HG02759 (cell line): Measurements from ENCODE around the gene DCDC2.
"Not testable (repeated sequence)": the region's sequence is repeated elsewhere in the genome, so short reads cannot be mapped to it uniquely, and the experiment has no call there.

ENCODE experiments used
- ATAC-seq: cut with Tn5 transposase; IDR thresholded peaks from one replicate; pipeline ENCODE4 v1.9.1; 2021; ENCODE audit warnings: mild to moderate bottlenecking, moderate library complexity; ENCODE audit not compliant: unreplicated experiment

Gene DCDC2

GRCh38 chr6:24357336-24358218 is at the start of gene DCDC2:
Gene DCDC2 (minus strand): TSS chr6:24358059. CDS start chr6:24357750, 309 bp downstream.
- ATAC-seq: no peak

- no peak for ATAC-seq
Measured at GRCh38 chr6:24405262-24405661, 47.4 kb upstream of the DCDC2 start.

- no peak for ATAC-seq
Measured at GRCh38 chr6:24403501-24403824, 45.6 kb upstream of the DCDC2 start.

GRCh38 chr6:24402697-24403500 is 45.0 kb upstream of the DCDC2 start, which contains the start of gene MRS2:
Gene MRS2 (plus strand): TSS chr6:24402936. CDS start chr6:24403047, 111 bp downstream.
- peak; percentile 97 for ATAC-seq

DNA sequence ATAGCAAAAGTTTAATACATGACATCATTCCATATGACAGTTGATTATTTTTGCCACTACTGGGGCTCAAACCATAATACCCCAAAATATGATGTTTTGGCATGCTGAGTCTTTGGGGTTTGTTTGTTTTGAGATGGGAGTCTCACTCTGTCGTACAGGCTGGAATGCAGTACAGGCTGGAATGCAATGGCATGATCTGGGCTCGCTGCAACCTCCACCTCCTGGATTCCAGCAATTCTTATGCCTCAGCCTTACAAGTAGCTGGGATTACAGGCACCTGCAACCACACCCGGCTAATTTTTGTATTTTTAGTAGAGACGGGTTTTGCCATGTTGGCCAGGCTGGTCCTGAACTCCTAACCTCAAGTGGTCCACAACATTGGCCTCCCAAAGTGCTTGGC is 43.6 kb upstream of the DCDC2 start:
- no peak for ATAC-seq

GRCh38 chr6:24400045-24401039 is 42.5 kb upstream of the DCDC2 start:
- ATAC-seq: not testable (repeated sequence)

GRCh38 chr6:24397631-24398030 is 39.8 kb upstream of the DCDC2 start:
- no peak for ATAC-seq

- no peak for ATAC-seq
Measured at GRCh38 chr6:24396824-24397223, 39.0 kb upstream of the DCDC2 start.

DNA sequence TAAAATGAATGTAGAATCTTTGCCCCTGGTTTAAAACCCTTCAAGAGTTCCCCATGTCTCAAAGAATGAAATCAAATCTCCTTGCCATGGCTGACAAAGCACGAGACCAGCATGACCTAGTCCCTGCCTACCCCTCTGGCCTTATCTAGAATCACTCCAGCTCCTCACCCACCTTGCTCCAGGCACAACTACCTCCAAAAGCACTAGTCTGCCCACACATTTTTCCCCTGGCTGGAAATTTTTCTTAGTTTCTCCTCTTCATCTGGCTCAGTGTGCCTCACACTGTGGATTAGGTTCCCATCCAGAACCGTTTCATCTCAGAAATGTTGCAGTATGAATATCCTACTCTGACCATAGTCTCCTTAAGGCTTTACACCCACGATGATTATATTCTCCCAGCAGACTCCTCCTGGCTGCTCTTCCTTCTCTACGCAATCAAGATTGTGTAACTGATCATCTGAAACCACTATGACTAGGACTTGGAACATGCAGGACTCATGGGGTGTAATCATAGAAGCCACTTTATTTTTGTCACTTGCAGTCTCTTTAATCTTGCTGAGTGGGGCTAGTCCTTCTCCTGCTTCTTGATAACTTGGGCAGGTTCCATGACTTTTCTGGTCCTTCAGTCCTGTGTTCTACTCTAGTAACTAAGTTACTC is 37.0 kb upstream of the DCDC2 start:
- no peak for ATAC-seq

DNA sequence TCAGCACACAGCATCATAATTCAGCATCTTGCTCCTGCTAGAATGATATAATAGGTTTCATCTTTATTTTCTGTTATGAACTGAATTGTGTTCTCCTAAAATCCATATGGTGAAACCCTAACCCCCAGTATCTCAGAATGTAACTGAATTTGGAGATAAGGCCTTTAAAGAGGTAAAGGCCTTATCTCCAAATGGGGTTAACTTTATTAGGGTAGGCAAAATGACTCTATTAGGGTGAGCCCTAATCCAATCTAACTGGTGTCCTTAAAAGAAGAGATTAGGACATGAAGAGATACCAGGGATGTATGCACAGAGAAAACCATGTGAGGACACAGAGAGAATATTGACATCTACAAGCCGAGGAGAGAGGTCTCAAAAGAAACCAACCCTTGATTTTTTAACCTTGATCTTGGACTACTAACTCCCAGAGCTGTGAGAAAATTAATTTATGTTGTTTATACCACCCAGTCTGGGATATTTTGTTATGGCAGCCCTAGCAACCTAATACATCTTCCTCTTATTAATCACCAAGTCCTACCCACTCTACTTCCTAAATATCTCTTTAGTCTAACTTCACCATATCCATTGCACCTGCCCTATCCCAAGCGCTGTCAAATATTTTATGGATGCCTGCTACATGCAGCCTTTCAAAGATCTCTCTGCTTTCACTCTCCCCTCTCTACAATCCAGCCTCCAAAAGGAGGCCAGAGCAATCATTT is 36.4 kb upstream of the DCDC2 start:
- ATAC-seq: no peak

DNA sequence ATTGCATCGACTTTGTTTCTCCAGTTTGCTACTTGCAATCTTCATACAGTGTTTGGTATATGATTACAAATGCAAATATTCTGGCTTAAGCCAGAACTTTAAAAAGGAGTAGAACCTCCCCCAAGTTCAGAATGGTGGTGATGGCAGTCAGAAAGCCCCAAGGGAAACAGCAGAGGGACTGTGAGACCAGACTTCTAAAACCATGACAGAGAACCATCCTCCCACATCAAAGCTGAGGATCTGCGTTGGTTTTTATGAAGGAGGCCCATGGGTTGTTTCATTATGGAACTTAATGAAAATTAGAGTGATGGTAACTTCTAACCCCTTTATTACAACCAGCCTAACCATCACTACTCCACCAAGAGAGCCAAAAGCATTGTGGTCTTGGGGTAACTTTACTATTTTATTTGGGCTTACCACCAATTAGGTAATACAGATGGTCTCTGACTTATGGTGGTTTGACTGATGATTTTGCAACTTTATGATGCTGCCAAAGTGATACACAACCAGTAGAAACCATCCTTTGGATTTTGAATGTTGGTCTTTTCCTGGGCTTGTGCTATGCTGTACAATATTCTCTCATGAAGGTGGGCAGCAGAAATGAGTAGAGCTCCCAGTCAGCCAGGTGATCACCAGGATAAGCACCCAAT is 34.0 kb upstream of the DCDC2 start:
- ATAC-seq: peak; percentile 93

DNA sequence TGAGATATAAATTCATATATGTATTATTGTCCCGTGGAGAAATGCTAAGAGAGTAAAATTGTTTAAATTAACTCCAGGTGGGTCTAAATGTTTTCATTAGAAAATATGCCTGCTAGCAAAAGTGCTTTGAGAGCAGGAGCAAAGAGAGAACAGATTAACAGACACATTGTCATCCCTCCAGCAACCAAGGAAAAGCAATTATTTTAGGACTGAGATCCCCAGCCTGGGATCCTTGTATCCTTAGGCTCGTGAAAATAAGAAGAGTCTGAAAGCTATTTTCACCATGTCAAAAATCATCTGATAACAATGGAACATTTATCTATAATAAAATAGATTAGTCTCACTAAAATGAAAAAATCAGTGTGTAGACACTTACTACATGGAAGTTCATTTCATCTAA is 33.3 kb upstream of the DCDC2 start:
- no peak for ATAC-seq

DNA sequence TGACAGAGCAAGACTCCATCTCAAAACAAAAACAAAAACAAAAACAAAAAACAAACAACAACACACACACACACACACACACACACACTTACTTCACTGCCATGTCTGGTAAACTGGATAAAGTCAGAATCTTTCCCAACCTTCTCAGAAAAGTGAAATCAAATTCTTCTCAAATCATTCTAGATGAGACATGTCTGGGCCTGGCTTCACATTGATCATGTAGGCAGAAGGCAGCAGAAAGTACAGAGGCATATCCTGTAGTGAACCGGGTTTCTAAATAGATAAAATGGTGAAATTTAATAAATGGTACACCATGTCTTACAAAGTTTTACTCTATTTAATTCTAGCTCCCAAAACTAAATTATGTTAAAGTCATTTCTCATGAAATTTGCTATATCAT is 30.0 kb upstream of the DCDC2 start:
- ATAC-seq: no peak

DNA sequence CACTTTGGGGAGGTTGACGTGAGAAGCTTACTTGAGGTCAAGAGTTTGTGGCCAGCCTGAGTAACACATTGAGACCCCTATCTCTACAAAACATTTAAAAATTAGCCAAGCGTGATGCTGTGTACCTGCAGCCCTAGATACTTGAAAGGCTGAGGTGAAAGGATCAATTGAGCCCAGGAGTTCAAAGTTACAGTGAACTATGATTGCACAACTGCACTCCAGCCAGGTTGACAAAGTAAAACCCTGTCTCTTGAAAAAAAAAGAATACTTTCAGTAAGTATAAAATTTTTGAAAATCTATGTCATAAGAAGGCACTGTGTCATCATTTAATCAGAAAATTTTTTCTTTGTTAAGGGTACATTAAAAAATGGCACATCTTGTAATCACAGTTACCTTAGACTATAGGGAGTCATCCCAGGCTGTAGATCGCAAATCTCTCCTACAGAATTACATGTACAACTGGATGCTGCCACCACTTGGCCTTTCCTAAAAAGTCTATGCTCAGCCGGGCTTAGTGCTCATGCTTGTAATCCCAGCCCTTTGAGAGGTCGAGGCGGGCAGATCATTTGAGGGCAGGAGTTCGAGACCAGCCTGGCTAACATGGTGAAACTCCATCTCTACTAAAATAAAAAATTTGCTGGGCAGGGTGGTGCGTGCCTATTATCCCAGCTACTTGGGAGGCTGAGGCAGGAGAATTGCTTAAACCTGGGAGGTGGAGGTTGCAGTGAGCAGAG is 27.8 kb upstream of the DCDC2 start:
- ATAC-seq: peak; percentile 73

DNA sequence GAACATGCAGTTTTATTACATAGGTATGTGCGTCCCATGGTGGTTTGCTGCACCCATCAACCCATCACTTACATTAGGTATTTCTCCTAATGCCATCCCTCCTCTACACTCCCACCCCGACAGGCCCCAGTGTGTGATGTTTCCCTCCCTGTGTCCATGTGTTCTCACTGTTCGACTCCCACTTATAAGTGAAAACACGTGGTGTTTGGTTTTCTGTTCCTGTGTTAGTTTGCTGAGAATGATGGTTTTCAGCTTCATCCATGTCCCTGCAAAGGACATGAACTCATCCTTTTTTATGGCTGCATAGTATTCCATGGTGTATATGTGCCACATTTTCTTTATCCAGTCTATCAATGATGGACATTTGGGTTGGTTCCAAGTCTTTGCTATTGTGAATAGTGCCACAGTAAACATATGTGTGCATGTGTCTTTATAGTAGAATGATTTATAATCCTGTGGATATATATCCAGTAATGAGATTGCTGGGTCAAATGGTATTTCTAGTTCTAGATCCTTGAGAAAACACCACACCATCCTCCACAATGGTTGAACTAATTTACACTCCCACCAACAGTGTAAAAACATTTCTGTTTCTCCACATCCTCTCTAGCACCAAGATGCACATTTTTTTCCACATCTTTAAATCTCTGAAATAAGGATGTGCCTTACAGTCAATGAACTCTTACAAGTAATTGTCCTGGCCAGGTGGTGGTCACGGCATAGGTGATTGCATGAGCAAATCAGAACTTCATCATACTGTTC is 26.7 kb upstream of the DCDC2 start:
- ATAC-seq: not testable (repeated sequence)

DNA sequence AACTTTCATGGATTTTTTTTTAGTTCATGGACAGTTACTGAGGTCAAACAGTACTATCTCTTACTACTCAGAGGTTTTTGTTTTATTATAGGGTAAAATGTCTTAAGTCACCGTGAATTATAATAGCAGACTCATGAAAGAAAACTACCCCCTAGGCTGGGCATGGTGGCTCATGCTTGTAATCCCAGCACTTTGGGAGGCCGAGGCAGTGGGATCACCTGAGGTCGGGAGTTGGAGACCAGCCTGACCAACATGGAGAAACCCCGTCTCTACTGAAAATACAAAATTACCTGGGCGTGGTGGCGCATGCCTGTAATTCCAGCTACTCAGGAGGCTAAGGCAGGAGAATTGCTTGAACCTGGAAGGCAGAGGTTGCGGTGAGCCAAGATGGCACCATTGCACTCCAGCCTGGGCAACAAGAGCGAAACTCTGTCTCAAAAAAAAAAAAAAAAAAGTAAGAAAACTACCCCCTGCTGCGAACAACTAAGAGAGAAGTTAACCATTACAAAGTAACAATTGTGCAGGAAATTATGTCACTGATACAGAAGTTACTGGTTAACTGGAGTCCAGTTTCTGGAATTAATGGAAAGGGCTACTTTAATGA is 25.1 kb upstream of the DCDC2 start:
- not testable (repeated sequence) for ATAC-seq

- no peak for ATAC-seq
Measured at GRCh38 chr6:24382220-24382540, 24.3 kb upstream of the DCDC2 start.
